ENCODE data around the gene RMRP. TPM values are rescaled to one million over a fixed set of nuclear protein-coding genes. Genes with fewer than 3 reads are reported as not detected.
"Not testable (repeated sequence)": the region's sequence is repeated elsewhere in the genome, so short reads cannot be mapped to it uniquely, and the experiment has no call there.

The RMRP gene
- total RNA-seq, 1 experiment from 2014 or later = 4,639 TPM

DNA sequence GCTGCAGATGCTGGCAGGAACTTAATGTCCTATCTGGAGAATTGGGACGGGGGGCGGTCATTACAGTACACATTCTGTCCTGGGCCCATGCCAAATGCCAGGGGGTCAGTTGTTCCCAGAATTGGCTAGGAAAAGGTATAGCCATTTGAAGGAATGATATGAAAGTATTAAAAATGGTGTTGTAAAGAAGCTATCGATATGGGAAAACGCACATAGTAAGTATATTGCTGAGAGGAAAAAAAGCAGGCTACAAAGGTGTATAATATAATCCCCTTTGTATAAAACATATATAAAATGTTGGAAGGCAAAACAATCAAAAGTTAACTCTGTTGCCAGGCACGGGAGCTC, 7.6 kb upstream of the RMRP start:
- DNase-seq (ENCODE audit: low spot score) = no peak

DNA sequence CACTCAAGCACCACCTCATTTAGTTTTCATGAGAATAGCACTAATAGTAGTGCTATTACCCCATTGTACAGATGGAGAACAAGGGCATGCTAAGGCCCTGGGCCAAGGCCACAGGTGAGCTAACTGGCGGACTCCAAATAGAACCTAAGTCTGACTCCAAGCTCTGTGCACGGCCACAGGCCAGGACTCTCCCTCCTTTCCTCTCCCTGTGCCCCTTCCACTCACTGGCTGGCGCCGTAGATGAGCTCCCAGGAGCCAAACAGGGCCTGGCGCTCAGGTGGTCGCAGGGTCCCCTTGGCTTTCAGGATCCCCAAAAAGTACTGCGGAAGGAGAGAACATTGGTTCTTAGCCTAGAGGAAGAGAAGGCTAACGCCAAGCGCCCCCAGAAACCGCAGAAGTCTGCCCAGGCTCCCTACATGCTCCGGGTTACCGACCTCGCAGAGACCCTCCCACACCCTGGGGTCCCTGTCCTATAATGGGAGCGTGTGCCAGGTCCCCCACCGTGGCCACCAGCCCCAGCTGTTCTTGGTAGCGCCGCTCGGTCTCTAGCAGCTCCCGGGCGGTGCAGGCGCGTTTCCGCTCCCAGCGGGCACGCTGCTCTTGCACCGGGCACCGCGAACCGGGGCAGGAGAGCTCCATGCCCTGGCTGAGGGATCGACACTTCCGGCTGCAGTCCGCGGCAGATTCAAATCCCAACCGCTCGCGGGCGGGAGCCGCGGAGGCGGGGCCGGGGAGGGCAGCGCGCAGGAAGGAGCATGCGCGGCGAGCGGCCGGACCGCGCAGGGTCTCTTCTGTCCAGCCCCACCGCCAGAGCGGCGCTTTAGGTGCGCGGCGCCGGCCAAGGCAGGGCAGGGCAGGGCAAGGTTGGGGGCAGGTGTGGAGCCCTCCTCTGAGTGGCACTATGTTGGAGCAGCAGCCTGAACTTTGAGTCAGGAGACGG, 7.0 kb upstream of the RMRP start, which contains the start of gene ARHGEF39:
TSS of gene ARHGEF39 (minus strand) at position 665 of the 940 bp plus-strand sequence. CDS start at position 639, 26 bp downstream.
- DNase-seq (ENCODE audit: low spot score) = peak; percentile 82

DNA sequence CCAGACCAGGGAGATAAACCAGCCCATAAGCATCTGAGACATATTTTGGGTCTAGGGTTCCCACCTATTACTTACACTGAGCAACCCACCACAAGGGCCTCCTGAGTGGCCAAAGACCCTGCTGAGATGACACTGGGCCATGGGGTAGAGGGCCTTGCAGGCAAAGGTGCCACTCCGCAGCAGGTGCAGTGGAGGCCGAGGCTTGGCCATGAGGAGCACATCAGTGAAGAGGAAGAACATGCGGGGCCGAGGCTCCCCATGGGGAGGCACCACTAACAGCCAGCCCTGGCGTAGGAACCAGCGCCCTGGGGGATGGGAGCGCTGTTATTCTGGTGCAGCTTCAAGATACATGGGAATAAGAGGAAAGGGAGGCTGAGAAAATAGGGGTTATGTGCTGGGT, 4.6 kb upstream of the RMRP start:
- DNase-seq (ENCODE audit: low spot score) = no peak

DNA sequence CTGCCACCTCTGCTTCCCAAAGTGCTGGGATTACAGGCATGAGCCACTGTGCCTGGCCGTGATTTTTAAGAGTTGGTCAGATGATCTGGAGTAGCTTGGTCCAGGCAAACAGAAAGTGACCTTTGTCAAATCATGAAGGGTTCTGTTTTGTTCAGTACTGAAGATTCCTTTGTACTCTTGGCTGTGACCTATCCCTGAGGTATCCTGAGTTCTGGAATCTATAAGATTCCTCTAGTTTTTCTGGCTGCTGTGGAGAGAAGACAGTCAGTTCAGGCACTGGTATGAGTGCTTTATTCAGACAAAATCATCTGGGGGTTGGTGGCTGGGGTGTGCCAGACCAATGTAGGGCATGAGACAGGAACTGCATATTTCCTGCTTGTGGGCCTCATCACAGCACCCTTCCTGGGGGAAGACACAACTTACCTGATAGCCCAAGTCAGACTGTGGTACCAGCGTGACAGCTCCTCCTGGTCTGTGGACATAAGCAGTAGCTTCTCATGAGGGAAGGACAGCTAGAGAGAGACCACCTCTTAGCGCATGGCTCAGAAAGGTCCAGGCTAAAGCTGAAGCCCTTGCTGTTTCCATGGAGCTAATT, 4.0 kb upstream of the RMRP start:
- DNase-seq (ENCODE audit: low spot score) = no peak

DNA sequence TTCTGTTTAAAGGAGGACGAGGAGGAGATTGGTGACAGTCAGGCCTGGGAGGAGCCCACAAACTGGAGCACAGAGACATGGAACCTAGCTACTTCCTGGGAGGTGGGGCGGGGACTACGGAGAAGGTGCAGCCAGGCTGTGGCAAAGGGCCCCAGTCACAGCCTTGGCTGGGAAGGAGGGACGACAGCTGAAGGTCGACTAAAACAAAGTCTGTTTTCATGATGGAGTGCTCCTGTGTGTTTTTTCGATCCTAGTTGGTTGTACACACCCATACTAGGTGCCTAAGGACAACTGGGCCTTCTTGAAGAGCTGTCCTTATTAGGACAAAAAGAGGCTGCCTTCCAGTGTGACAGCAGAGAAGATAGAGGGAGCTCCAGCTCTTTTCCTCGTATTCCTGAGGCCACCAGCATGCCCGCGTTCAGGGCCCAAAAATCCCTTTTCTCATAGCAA, 3.2 kb upstream of the RMRP start:
- peak; percentile 53 for DNase-seq (ENCODE audit: low spot score)

GRCh38 chr9:35659340-35659739, 1.5 kb upstream of the RMRP start:
- DNase-seq (ENCODE audit: low spot score) = peak; percentile 63

GRCh38 chr9:35658968-35659220, 1.1 kb upstream of the RMRP start:
- DNase-seq (ENCODE audit: low spot score) = peak; percentile 56

- DNase-seq (ENCODE audit: low spot score) = peak; percentile 75
Observed at GRCh38 chr9:35658137-35658967, 533 bp upstream of the RMRP start, which contains the start of gene CCDC107. Gene CCDC107 (plus strand): TSS chr9:35658292. CDS start chr9:35658380, 88 bp downstream.

- no peak for DNase-seq (ENCODE audit: low spot score)
Observed at GRCh38 chr9:35656831-35657545, 831 bp downstream of the RMRP start.

DNA sequence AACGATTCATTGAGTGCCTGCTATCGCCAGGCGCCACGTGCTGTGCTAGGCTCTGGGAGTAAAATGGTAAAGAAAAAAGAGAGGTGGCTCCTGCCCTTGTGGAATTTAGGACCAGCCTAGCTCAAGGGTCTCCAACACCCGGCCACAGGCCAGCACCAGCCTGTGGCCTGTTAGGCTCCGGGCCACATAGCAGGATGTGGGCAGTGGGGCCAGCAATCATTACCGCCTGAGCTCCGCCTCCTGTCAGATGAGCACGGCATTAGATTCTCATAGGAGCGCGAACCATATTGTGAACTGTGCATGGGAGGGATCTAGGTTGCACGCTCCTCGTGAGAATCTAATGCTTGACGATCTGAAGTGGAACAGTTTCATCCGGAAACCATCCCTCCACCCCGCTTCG, 1.5 kb downstream of the RMRP start:
- no peak for DNase-seq (ENCODE audit: low spot score)

DNA sequence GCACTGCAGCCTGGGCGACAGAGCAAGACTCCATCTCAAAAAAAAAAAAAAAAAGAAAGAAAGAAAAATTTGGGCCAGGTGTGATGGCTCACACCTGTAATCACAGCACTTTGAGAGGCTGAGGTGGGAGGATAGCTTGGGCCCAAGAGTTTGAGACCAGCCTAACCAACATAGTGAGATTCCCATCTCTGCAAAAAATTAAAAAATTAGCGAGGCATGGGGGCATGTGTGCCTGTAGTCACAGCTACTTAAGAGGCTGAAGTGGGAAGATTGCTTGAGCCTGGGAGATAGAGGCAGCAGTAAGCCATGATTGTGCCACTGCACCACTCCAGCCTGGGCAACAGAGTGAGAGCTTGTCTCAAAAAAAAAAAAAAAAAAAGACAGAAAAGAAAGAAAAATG, 4.2 kb downstream of the RMRP start:
- no peak for DNase-seq (ENCODE audit: low spot score)

DNA sequence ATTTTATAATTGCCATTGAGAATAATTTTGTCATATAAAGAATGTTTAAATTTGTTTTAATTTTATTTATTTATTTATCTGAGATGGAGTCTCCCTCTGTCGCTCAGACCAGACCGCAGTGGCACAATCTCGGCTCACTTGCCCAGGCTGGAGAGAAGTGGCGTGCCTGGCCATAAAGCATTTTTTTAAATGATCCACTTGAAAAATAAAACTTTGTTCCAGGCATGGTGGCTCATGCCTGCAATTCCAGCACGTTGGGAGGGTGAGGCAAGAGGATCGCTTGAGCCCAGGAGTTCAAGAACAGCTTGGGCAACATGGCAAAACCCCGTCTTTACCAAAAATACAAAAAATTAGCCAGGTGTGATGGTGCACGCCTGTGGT, 5.0 kb downstream of the RMRP start:
- DNase-seq (ENCODE audit: low spot score) = no peak

DNA sequence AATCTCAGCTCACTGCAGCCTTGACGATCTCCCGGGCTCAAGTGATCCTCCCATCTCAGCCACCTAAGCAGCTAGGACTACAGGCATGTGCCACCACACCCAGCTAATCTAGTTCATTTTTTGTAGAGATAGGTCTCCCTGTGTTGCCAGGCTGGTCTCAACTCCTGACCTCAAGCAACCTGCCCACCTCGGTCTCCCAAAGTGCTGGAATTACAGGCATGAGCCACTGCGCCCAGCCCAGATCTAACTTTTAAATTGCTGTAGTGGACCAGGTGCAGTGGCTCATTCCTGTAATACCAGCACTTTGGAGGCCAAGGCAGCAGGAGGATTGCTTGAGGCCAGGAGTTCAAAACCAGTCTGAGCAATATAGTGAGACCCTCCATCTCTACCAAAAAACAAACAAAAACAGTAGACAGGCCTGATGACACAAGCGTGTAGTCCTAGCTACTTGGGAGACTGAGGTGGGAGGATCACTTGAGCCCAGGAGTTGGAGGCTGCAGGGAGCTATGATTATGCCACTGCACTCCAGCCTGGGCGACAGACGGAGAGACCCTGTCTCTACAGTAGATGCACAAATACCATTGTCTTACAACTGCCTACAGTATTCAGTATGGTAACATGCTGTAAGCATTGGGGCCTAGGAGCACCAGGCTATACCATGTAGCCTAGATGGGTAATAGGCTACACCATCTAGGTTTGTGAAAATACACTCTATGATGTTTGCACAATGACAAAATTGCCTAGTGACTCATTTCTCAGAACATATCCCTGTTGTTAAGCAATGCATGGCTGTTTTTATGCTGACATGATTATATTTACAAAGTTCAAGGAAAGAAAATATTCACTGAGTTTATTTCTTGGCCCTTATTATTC, 5.6 kb downstream of the RMRP start:
- no peak for DNase-seq (ENCODE audit: low spot score)

- DNase-seq (ENCODE audit: low spot score) = no peak
Observed at GRCh38 chr9:35650341-35651158, 7.3 kb downstream of the RMRP start, which contains the start of gene SIT1. Gene SIT1 (minus strand): TSS chr9:35650931. CDS start chr9:35650853, 78 bp downstream.

DNA sequence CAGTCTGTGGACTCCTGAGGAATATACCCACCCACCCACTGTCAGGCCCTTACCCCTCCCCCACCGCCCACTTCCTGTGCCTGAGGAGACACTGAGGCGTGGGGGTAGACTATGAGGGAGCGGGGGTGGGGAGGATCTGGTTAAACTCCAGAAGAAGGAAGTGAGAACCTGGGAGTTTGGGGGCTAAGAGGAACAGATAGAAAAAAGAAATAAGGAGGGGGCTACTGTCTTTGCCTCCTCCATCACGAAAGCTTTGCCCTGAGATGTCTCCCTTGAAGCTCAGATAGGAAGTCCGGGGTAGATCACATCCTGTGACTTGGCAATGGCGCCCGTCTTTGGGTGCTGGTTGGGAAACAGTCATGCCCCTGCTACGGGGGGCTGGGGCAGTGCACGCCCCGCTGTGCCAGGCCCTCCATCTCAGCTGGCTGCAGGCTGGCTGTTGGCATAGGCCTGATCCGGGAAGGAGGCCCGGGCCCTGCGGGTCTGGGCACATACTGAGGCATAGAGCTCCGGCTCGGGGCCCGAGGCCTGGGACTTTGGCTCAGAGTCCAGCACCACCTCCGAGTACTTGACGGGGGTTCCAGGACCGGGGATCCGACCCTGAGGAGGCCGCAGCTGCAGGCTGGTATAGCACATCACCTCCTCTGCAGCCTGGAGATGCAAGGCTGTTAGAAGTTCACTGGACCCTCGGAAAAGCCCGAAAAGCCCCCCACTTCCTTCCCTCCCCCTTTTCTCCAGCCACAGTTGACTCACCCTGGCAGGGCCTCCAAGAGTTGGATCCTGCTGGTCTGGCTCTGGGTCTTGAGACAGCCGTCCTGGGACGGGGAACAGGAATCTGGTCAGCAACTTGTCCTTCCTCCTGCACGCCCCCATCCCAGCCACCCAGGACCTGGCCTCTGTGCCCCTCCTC, 8.1 kb downstream of the RMRP start:
- DNase-seq (ENCODE audit: low spot score) = no peak

- DNase-seq (ENCODE audit: low spot score) = peak; percentile 84
Observed at GRCh38 chr9:35646533-35647265, 11.1 kb downstream of the RMRP start.

GRCh38 chr9:35646153-35646532, 11.7 kb downstream of the RMRP start:
- no peak for DNase-seq (ENCODE audit: low spot score)

GRCh38 chr9:35645736-35646135, 12.1 kb downstream of the RMRP start:
- not testable (repeated sequence) for DNase-seq (ENCODE audit: low spot score)
